IMR-90 (cell line): Measurements from ENCODE around the gene MNS1. TPM values are rescaled to one million over a fixed set of nuclear protein-coding genes. Genes with fewer than 3 reads are reported as not detected.

Source experiments
- ATAC-seq: fragments of 200-7000 bp; cut with Tn5 transposase; 2 replicates; pipeline ENCODE4 v1.9.1; 2020; ENCODE audit warnings: low read depth, mild to moderate bottlenecking, moderate library complexity
- BruUV-seq: library from RNA; stranded (reverse); fragments of 400-500 nt; replicated peaks from 2 replicates; lab custom pipeline; 2021; lab: Mats Ljungman, UMichigan
- CTCF ChIA-PET: fragments of 300-600 bp; formaldehyde crosslinking; extraction: SDS; loops from one replicate; lab custom pipeline; 2021; ENCODE audit warnings: antibody characterized with exemption; lab: Yijun Ruan, JAX
- POLR2A ChIA-PET: fragments of 300-600 bp; sonication (Branson Sonifier 250); formaldehyde crosslinking; loops from one replicate; lab custom pipeline; 2022; ENCODE audit warnings: antibody characterized with exemption; ENCODE audit not compliant: unreplicated experiment; lab: Charles Lee
- DNase-seq: peaks from one replicate; pipeline ENCODE4 v3.0.0; 2013
- H2AFZ ChIP-seq: replicated peaks from 2 replicates; pipeline ENCODE3; 2013; ENCODE audit warnings: low read length, mild to moderate bottlenecking; ENCODE audit not compliant: poor library complexity
- H2AK5ac ChIP-seq: 2 replicates; pipeline ENCODE4 v1.6.1; 2013; ENCODE audit warnings: low read depth, low read length, inconsistent platforms
- H2AK9ac ChIP-seq: replicated peaks from 2 replicates; pipeline ENCODE3; 2013; ENCODE audit warnings: mild to moderate bottlenecking, low read depth, low read length, moderate library complexity; ENCODE audit not compliant: poor library complexity
- H2BK120ac ChIP-seq: 2 replicates; pipeline ENCODE4 v1.6.1; 2013; ENCODE audit warnings: low read depth, low read length, inconsistent platforms
- H2BK15ac ChIP-seq: 3 replicates; pipeline ENCODE4 v1.6.1; 2013; ENCODE audit warnings: low read depth, low read length, inconsistent platforms
- H2BK20ac ChIP-seq: 2 replicates; pipeline ENCODE4 v1.6.1; 2013; ENCODE audit warnings: low read depth, mild to moderate bottlenecking, inconsistent platforms, low read length, moderate library complexity
- H2BK5ac ChIP-seq: 2 replicates; pipeline ENCODE4 v1.6.1; 2013; ENCODE audit warnings: mild to moderate bottlenecking, low read depth, low read length, inconsistent platforms; ENCODE audit not compliant: poor library complexity, severe bottlenecking
- H3K14ac ChIP-seq: replicated peaks from 2 replicates; pipeline ENCODE4 v1.6.1; 2013; ENCODE audit warnings: low read depth, low read length, inconsistent platforms
- H3K18ac ChIP-seq: 2 replicates; pipeline ENCODE4 v1.6.1; 2013; ENCODE audit warnings: low read depth, low read length, control low read depth
- H3K23ac ChIP-seq: 2 replicates; pipeline ENCODE4 v1.6.1; 2013; ENCODE audit warnings: low read depth, low read length, inconsistent platforms
- H3K27ac ChIP-seq: 2 replicates; pipeline ENCODE4 v1.5.1; 2013; ENCODE audit warnings: mild to moderate bottlenecking, control low read depth, low read length; ENCODE audit not compliant: insufficient read depth
- H3K27me3 ChIP-seq: 2 replicates; pipeline ENCODE4 v1.6.1; 2013; ENCODE audit warnings: low read length; ENCODE audit not compliant: control insufficient read depth, insufficient read depth
- H3K36me3 ChIP-seq: 2 replicates; pipeline ENCODE4 v1.6.1; 2013; ENCODE audit warnings: low read length, mixed read lengths; ENCODE audit not compliant: control insufficient read depth, insufficient read depth
- H3K4ac ChIP-seq: 2 replicates; pipeline ENCODE4 v1.6.1; 2013; ENCODE audit warnings: low read depth, low read length, inconsistent platforms
- H3K4me1 ChIP-seq: 2 replicates; pipeline ENCODE4 v1.6.1; 2013; ENCODE audit warnings: low read length, mixed read lengths; ENCODE audit not compliant: control insufficient read depth, insufficient read depth
- H3K4me2 ChIP-seq: 2 replicates; pipeline ENCODE4 v1.6.1; 2013; ENCODE audit warnings: low read depth, mild to moderate bottlenecking, control low read depth, low read length, moderate library complexity
- H3K4me3 ChIP-seq: 2 replicates; pipeline ENCODE4 v1.5.1; 2013; ENCODE audit warnings: low read depth, mild to moderate bottlenecking, control low read depth, low read length, moderate library complexity; ENCODE audit not compliant: insufficient read depth
- H3K56ac ChIP-seq: 2 replicates; pipeline ENCODE4 v1.6.1; 2013; ENCODE audit warnings: low read length, inconsistent platforms; ENCODE audit not compliant: insufficient read depth; ENCODE audit errors: extremely low read depth
- H3K79me1 ChIP-seq, 2 experiments: 2 replicates each; pipeline ENCODE4 v1.6.1; 2013; ENCODE audit warnings: low read length in 2 of 2, inconsistent platforms in 1 of 2, low read depth in 1 of 2
- H3K9ac ChIP-seq: 2 replicates; pipeline ENCODE4 v1.6.1; 2013; ENCODE audit warnings: low read depth, low read length, control low read depth
- H3K9me1 ChIP-seq: 2 replicates; pipeline ENCODE4 v1.6.1; 2013; ENCODE audit warnings: low read length, inconsistent platforms; ENCODE audit not compliant: insufficient read depth
- H3K9me3 ChIP-seq: 2 replicates; pipeline ENCODE4 v1.6.1; 2013; ENCODE audit warnings: low read length; ENCODE audit not compliant: control insufficient read depth, insufficient read depth
- H4K20me1 ChIP-seq: 2 replicates; pipeline ENCODE4 v1.6.1; 2013; ENCODE audit warnings: low read length, inconsistent platforms; ENCODE audit not compliant: insufficient read depth
- H4K5ac ChIP-seq: 2 replicates; pipeline ENCODE4 v1.6.1; 2013; ENCODE audit warnings: mild to moderate bottlenecking, low read depth, low read length, control low read depth
- H4K8ac ChIP-seq, 2 experiments: 2 replicates each; pipeline ENCODE4 v1.6.1; 2013; ENCODE audit warnings: low read depth in 2 of 2, low read length in 2 of 2, control low read depth in 1 of 2, inconsistent platforms in 1 of 2
- H4K91ac ChIP-seq: 2 replicates; pipeline ENCODE4 v1.6.1; 2013; ENCODE audit warnings: low read depth, low read length, inconsistent platforms; ENCODE audit not compliant: insufficient read depth
- BHLHE40 ChIP-seq: fragments of 150-350 bp; IDR thresholded peaks from 2 replicates; pipeline ENCODE4 v1.6.1; 2016; ENCODE audit warnings: mild to moderate bottlenecking, low read depth, low read length
- CEBPB ChIP-seq: IDR thresholded peaks from 2 replicates; pipeline ENCODE4 v1.6.1; 2012; ENCODE audit warnings: low read depth, low read length, improper control_type of control experiment
- CHD1 ChIP-seq: IDR thresholded peaks from 2 replicates; pipeline ENCODE4 v1.6.1; 2012; ENCODE audit warnings: low read depth, low read length, improper control_type of control experiment
- MAFK ChIP-seq: IDR thresholded peaks from 2 replicates; pipeline ENCODE4 v1.6.1; 2012; ENCODE audit warnings: low read depth, low read length, improper control_type of control experiment
- MAZ ChIP-seq: IDR thresholded peaks from 2 replicates; pipeline ENCODE4 v1.6.1; 2012; ENCODE audit warnings: low read depth, mild to moderate bottlenecking, low read length, improper control_type of control experiment, moderate library complexity, borderline replicate concordance
- NFE2L2 ChIP-seq: fragments of 150-350 bp; IDR thresholded peaks from 2 replicates; pipeline ENCODE4 v1.6.1; 2016; ENCODE audit warnings: low read depth, mild to moderate bottlenecking, low read length
- POLR2A ChIP-seq: IDR thresholded peaks from 2 replicates; pipeline ENCODE4 v1.6.1; 2012; ENCODE audit warnings: mild to moderate bottlenecking, low read depth, low read length
- RAD21 ChIP-seq: IDR thresholded peaks from 2 replicates; pipeline ENCODE4 v1.6.1; 2012; ENCODE audit warnings: low read length, improper control_type of control experiment
- RCOR1 ChIP-seq: IDR thresholded peaks from 2 replicates; pipeline ENCODE4 v1.6.1; 2012; ENCODE audit warnings: mild to moderate bottlenecking, low read length, improper control_type of control experiment; ENCODE audit not compliant: insufficient replicate concordance
- RFX5 ChIP-seq: IDR thresholded peaks from 2 replicates; pipeline ENCODE4 v1.8.0; 2012; ENCODE audit warnings: low read depth, mild to moderate bottlenecking, low read length, moderate library complexity
- SMC3 ChIP-seq: fragments of 150-350 bp; IDR thresholded peaks from 2 replicates; pipeline ENCODE4 v1.6.1; 2016; ENCODE audit warnings: low read depth, mild to moderate bottlenecking, antibody characterized with exemption, low read length, moderate library complexity
- WGBS, 2 experiments: methylation state at CpG; one replicate each; pipeline versions ENCODE4 v1.1.5 to v1.1.7; 2013; ENCODE audit warnings: missing lambda C conversion rate in 2 of 2; ENCODE audit not compliant: insufficient read length in 1 of 2; ENCODE audit errors: extremely low coverage in 2 of 2; 5-methylcytosine and 5-hydroxymethylcytosine counted together
- dilution Hi-C: fragments of 300-500 bp; cut with HindIII; formaldehyde crosslinking; loops from one replicate; pipeline ENCODE4 v1.14.3; 2018; ENCODE audit warnings: low sequenced_read_pairs; ENCODE audit not compliant: unreplicated experiment
- in situ Hi-C: fragments of 300-500 bp; cut with MboI; formaldehyde crosslinking; loops from 3 replicates; pipeline ENCODE4 v1.14.3; 2019; ENCODE audit warnings: low sequenced_read_pairs, inconsistent platforms, mixed read lengths
- intact Hi-C: fragments of 100-400 bp; cut with micrococcal nuclease; formaldehyde crosslinking; loops from 2 replicates; pipeline ENCODE4 v1.10.0; 2022
- polyA plus RNA-seq, 3 experiments: library from polyadenylated mRNA; depleted of rRNA; stranded (reverse); fragments of >200 nt; gene quantifications; 2 replicates each; pipeline ENCODE4 v1.2.3, GENCODE V29; 2012; ENCODE audit warnings: low replicate concordance in 1 of 3
- total RNA-seq: library from RNA; depleted of rRNA; stranded (reverse); fragments of >200 nt; gene quantifications from 2 replicates; pipeline ENCODE4 v1.2.3, GENCODE V29; 2012
- TF ChIP-seq, protein P1 (sequence below): fragments of 150-350 bp; IDR thresholded peaks from 2 replicates; pipeline ENCODE4 v1.6.1; 2017; ENCODE audit warnings: mild to moderate bottlenecking, antibody characterized with exemption, low read length, low read depth
- TF ChIP-seq, protein P2 (sequence below): fragments of 150-350 bp; IDR thresholded peaks from 2 replicates; pipeline ENCODE4 v1.6.1; 2016; ENCODE audit warnings: low read depth, mild to moderate bottlenecking, low read length, moderate library complexity, borderline replicate concordance
- TF ChIP-seq, protein P3 (sequence below): conservative IDR thresholded peaks from 2 replicates; pipeline ENCODE4 v1.5.1; 2012; ENCODE audit warnings: mild to moderate bottlenecking, low read depth, low read length, improper control_type of control experiment

The MNS1 gene
- total and polyA plus RNA-seq, 2 of the 4 experiments (the other 2 are of a cell fraction), result 0.36 to 0.84 TPM

DNA sequence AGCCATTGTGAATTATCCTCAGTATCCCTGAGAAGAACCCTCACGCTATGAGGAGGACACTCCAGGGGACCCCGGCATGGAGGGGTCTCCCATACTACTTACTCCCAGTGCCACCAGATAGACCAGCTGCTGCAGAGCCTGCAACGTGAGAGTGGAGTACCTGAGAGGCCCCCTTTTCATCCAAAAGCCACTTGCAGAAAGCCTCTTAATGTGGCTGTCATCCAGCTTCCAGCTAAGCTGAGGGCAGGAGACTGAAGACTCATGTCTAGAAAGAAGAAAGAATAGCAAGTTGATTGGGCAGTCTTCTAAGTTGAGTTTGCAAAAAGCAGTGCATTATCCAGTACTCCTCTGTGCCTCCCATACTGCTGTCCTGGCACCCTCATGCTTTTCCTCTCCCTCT, 27.3 kb upstream of the MNS1 start:
- H2AK9ac ChIP-seq, result no peak overlapping the region
- no peak overlapping the region for H3K9ac ChIP-seq
- TF ChIP-seq, protein P1, sequence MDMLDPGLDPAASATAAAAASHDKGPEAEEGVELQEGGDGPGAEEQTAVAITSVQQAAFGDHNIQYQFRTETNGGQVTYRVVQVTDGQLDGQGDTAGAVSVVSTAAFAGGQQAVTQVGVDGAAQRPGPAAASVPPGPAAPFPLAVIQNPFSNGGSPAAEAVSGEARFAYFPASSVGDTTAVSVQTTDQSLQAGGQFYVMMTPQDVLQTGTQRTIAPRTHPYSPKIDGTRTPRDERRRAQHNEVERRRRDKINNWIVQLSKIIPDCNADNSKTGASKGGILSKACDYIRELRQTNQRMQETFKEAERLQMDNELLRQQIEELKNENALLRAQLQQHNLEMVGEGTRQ, result no peak
- TF ChIP-seq CHD1 (no peak), NFE2L2 (no peak), RFX5 (no peak), SMC3 (no peak), POLR2A (no peak), MAFK (no peak), BHLHE40 (no peak), RAD21 (no peak), MAZ (no peak), CEBPB (no peak), RCOR1 (no peak)
- TF ChIP-seq, protein P2, sequence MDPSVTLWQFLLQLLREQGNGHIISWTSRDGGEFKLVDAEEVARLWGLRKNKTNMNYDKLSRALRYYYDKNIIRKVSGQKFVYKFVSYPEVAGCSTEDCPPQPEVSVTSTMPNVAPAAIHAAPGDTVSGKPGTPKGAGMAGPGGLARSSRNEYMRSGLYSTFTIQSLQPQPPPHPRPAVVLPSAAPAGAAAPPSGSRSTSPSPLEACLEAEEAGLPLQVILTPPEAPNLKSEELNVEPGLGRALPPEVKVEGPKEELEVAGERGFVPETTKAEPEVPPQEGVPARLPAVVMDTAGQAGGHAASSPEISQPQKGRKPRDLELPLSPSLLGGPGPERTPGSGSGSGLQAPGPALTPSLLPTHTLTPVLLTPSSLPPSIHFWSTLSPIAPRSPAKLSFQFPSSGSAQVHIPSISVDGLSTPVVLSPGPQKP, result no peak
- TF ChIP-seq, protein P3, sequence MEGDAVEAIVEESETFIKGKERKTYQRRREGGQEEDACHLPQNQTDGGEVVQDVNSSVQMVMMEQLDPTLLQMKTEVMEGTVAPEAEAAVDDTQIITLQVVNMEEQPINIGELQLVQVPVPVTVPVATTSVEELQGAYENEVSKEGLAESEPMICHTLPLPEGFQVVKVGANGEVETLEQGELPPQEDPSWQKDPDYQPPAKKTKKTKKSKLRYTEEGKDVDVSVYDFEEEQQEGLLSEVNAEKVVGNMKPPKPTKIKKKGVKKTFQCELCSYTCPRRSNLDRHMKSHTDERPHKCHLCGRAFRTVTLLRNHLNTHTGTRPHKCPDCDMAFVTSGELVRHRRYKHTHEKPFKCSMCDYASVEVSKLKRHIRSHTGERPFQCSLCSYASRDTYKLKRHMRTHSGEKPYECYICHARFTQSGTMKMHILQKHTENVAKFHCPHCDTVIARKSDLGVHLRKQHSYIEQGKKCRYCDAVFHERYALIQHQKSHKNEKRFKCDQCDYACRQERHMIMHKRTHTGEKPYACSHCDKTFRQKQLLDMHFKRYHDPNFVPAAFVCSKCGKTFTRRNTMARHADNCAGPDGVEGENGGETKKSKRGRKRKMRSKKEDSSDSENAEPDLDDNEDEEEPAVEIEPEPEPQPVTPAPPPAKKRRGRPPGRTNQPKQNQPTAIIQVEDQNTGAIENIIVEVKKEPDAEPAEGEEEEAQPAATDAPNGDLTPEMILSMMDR, result no peak
- H3K9me1 ChIP-seq, result no peaks in the 10 kb centered on the region
- no peak overlapping the region for H4K5ac ChIP-seq
- H4K20me1 ChIP-seq, result no peaks in the 10 kb centered on the region
- no peaks in the 10 kb centered on the region for H3K9me3 ChIP-seq
- CTCF ChIA-PET, result interaction anchor here (0.7 to 1.8 kb wide), 3 partner anchors 727 to 814 kb away, joined by 4 to 8 read pairs (median 5); no protein-coding TSS in a partner anchor
- dilution Hi-C loops, result loop anchor here (25.0 kb wide), 2 partner anchors 645 to 770 kb away; no protein-coding TSS in a partner anchor
- in situ Hi-C loops, result loop anchor here (10.0 kb wide), 4 partner anchors 643 to 1033 kb away; no protein-coding TSS in a partner anchor
- BruUV-seq, result no TSS peak
- no peak overlapping the region for H2BK20ac ChIP-seq
- no peak overlapping the region for H3K4me3 ChIP-seq
- no peak overlapping the region for H4K8ac ChIP-seq
- no peaks in the 10 kb centered on the region for H3K36me3 ChIP-seq
- H3K56ac ChIP-seq, result no peak overlapping the region
- POLR2A ChIA-PET, result no interaction called here
- no peaks in the 10 kb centered on the region for H3K4me1 ChIP-seq
- ATAC-seq (no peak), DNase-seq (no peak)
- no peak overlapping the region for H3K14ac ChIP-seq
- intact Hi-C loops, result loop anchor here (5.0 kb wide), 1 partner anchor 655 kb away; no protein-coding TSS in a partner anchor
- H2BK15ac ChIP-seq, result no peak overlapping the region
- H3K27me3 ChIP-seq, result peaks cover 33% of the 10 kb centered on the region
- no peak overlapping the region for H2AFZ ChIP-seq
- WGBS, 2 experiments, result no CpG with 5 or more reads among the region's 3 CpGs
- no peak overlapping the region for H3K4me2 ChIP-seq
- no peak overlapping the region for H3K23ac ChIP-seq
- no peaks in the 10 kb centered on the region for H3K79me1 ChIP-seq
- H2BK5ac ChIP-seq, result no peak overlapping the region
- no peak overlapping the region for H4K91ac ChIP-seq
- H2BK120ac ChIP-seq, result no peak overlapping the region
- H3K18ac ChIP-seq, result no peak overlapping the region
- H2AK5ac ChIP-seq, result no peak overlapping the region
- H3K4ac ChIP-seq, result no peak overlapping the region
- no peak overlapping the region for H3K27ac ChIP-seq
